ENCODE measurements around the gene FAR1. TPM values are rescaled to one million over a fixed set of nuclear protein-coding genes. Genes with fewer than 3 reads are reported as not detected.

Gene FAR1
- total RNA-seq, 2 donors from 2014 or later = 16.7 to 22.7 TPM

DNA sequence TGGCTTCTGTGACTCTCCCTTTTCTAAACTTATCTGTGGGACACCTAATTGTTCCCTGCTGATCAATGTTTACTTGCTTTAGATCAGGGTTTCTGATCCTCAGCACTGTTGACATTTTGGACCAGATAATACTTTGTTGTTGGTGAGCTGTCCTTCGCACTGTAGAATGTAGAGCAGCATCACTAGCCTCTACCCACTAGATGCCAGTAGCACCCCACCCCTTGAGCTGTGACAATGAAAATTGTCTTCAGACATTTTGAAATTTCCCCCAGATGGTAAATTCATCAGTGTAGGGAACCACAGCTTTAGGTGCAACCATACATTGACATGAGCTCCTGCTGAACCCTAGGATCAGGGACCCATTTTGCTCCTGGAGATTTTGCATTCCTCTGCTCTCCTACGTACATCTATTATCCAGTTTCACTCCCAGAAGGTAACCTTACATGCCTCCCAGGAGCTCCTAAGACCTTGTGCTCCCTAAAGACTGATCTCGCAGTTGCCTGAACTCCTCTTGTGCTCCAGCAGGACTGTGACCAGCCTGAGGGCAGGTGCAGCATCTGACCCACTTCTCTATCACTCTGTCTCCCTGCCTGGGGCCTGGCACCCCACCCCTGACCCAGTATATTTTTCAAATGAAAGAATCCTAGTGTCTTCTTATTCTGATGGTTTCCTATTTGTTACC, 107.8 kb downstream of the FAR1 start:
- Histone ChIP-seq H3K36me3 (no peaks in the 10 kb centered on the region), H3K9me3 (peaks cover 0 to 7% of the 10 kb centered on the region in 2 donors), H3K4me1 (no peaks in the 10 kb centered on the region), H3K27ac (no peak overlapping the region), H3K4me3 (no peak overlapping the region), H3K27me3 (no peaks in the 10 kb centered on the region)
- no peak for DNase-seq (ENCODE audit: low spot score)
- no peak for TF ChIP-seq CTCF (IDR thresholded peaks at IDR 0.05)

DNA sequence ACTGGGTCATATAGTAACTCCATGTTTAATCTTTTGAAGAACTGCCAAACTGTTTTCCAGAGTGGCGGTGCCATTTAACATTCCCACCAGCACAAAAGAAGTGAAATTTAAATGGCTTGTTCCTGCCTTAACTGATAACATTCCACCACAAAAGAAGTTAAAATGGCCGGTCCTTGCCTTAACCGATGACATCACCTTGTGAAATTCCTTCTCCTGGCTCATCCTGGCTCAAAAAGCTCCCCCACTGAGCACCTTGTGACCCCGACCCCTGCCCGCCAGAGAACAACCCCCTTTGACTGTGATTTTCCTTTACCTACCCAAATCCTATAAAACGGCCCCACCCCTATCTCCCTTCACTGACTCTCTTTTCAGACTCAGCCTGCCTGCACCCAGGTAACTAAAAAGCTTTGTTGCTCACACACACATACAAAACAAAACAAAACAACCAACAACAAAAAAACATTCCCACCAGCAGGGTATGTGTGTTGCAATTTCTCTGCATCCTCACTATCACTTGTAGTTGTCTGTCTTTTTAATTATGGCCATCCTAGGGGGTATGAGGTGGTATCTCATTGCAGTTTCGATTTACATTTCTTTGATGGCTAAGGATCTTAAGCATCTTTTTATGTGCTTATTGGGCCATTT, 109.0 kb downstream of the FAR1 start:
- no peaks in the 10 kb centered on the region for H3K36me3 ChIP-seq
- no peak overlapping the region for H3K4me3 ChIP-seq
- TF ChIP-seq CTCF (IDR thresholded peaks at IDR 0.05) = no peak
- H3K27me3 ChIP-seq = no peaks in the 10 kb centered on the region
- no peak for DNase-seq (ENCODE audit: low spot score)
- H3K9me3 ChIP-seq = peaks cover 0 to 7% of the 10 kb centered on the region in 2 donors
- no peaks in the 10 kb centered on the region for H3K4me1 ChIP-seq
- H3K27ac ChIP-seq = no peak overlapping the region

DNA sequence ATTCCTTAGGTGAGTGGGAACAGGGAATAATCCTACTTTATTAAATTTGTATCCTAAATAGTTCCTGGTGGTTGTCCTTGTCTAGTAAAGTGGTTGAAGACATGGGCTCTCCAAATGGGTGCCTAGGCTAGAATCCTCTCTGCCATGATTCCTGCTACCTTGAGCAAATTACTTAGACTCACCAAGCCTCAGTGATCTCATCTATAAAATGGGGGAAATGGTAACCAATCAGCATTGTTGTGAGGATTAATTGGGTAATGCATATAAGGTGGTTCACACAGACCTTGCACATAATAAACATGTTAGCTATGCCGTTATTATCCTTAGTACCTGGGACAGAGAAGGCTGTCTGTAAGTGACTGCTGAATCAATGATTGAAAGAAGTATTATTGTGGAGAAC, 109.9 kb downstream of the FAR1 start:
- Histone ChIP-seq H3K36me3 (no peaks in the 10 kb centered on the region), H3K4me3 (no peak overlapping the region), H3K27me3 (no peaks in the 10 kb centered on the region), H3K4me1 (no peaks in the 10 kb centered on the region), H3K9me3 (peaks cover 0 to 7% of the 10 kb centered on the region in 2 donors), H3K27ac (no peak overlapping the region)
- DNase-seq (ENCODE audit: low spot score) = no peak
- no peak for TF ChIP-seq CTCF (IDR thresholded peaks at IDR 0.05)

- TF ChIP-seq CTCF (IDR thresholded peaks at IDR 0.05) = no peak
- H3K27me3 ChIP-seq = no peaks in the 10 kb centered on the region
- no peaks in the 10 kb centered on the region for H3K36me3 ChIP-seq
- no peak overlapping the region for H3K27ac ChIP-seq
- no peak for DNase-seq (ENCODE audit: low spot score)
- H3K9me3 ChIP-seq = no peaks in the 10 kb centered on the region
- H3K4me1 ChIP-seq = no peaks in the 10 kb centered on the region
- H3K4me3 ChIP-seq = no peak overlapping the region
Measured at GRCh38 chr11:13781153-13781552, 112.7 kb downstream of the FAR1 start.

Other genes starting within 250 kb of the FAR1 start
- 10 to 100 TPM; 26.1 to 28.0 TPM for gene BTBD10, start 205.4 kb upstream of the FAR1 start, total RNA-seq
- gene PTH, start 172.7 kb upstream of the FAR1 start, total RNA-seq = not detected

Data from right atrium auricular region (tissue), 2 donors.